ENCODE data around the gene FSTL4.

FSTL4 gene

GRCh38 chr5:133200256-133200655 is 412.1 kb downstream of the FSTL4 start:
- in situ Hi-C loops (cut with HindIII; ENCODE audit: low sequenced_read_pairs), result no loop called here
- no peak for DNase-seq (ENCODE audit: low read depth, low spot score)
- TF ChIP-seq CTCF (IDR thresholded peaks at IDR 0.05; ENCODE audit: low read depth, low read length), result no peak
- H3K4me3 ChIP-seq (ENCODE audit: low read depth, low read length), result no peak overlapping the region

GRCh38 chr5:133199417-133200178 is 412.7 kb downstream of the FSTL4 start:
- in situ Hi-C loops (cut with HindIII; ENCODE audit: low sequenced_read_pairs), result no loop called here
- H3K4me3 ChIP-seq (ENCODE audit: low read depth, low read length), result no peak overlapping the region
- no peak for DNase-seq (ENCODE audit: low read depth, low spot score)
- no peak for TF ChIP-seq CTCF (IDR thresholded peaks at IDR 0.05; ENCODE audit: low read depth, low read length)

GRCh38 chr5:133198511-133198910 is 413.8 kb downstream of the FSTL4 start:
- TF ChIP-seq CTCF (IDR thresholded peaks at IDR 0.05; ENCODE audit: low read depth, low read length), result no peak
- in situ Hi-C loops (cut with HindIII; ENCODE audit: low sequenced_read_pairs), result no loop called here
- no peak for DNase-seq (ENCODE audit: low read depth, low spot score)
- H3K4me3 ChIP-seq (ENCODE audit: low read depth, low read length), result no peak overlapping the region

- TF ChIP-seq CTCF (IDR thresholded peaks at IDR 0.05; ENCODE audit: low read depth, low read length), result no peak
- no peak for DNase-seq (ENCODE audit: low read depth, low spot score)
- in situ Hi-C loops (cut with HindIII; ENCODE audit: low sequenced_read_pairs), result no loop called here
- H3K4me3 ChIP-seq (ENCODE audit: low read depth, low read length), result no peak overlapping the region
Measured at GRCh38 chr5:133196441-133197085, 415.8 kb downstream of the FSTL4 start.

GRCh38 chr5:133195250-133195649 is 417.1 kb downstream of the FSTL4 start:
- in situ Hi-C loops (cut with HindIII; ENCODE audit: low sequenced_read_pairs), result no loop called here
- no peak for TF ChIP-seq CTCF (IDR thresholded peaks at IDR 0.05; ENCODE audit: low read depth, low read length)
- H3K4me3 ChIP-seq (ENCODE audit: low read depth, low read length), result no peak overlapping the region
- DNase-seq (ENCODE audit: low read depth, low spot score), result no peak

GRCh38 chr5:133193794-133194193 is 418.5 kb downstream of the FSTL4 start:
- TF ChIP-seq CTCF (IDR thresholded peaks at IDR 0.05; ENCODE audit: low read depth, low read length), result no peak
- no peak overlapping the region for H3K4me3 ChIP-seq (ENCODE audit: low read depth, low read length)
- in situ Hi-C loops (cut with HindIII; ENCODE audit: low sequenced_read_pairs), result no loop called here
- no peak for DNase-seq (ENCODE audit: low read depth, low spot score)

Measured in astrocyte of the spinal cord (primary cell).